AG04449 (cell line): ENCODE data around the gene SLC34A3.

Source experiments
- CTCF ChIA-PET: fragments of 350-600 bp; formaldehyde crosslinking; extraction: SDS; loops from one replicate; lab custom pipeline; 2021; ENCODE audit warnings: antibody characterized with exemption; lab: Yijun Ruan, JAX
- POLR2A ChIA-PET: fragments of 400-600, 350-600 bp; formaldehyde crosslinking; extraction: SDS; loops from one replicate; lab custom pipeline; 2020; ENCODE audit warnings: antibody characterized with exemption, inconsistent platforms; lab: Yijun Ruan, JAX
- DNase-seq: peaks from one replicate; pipeline ENCODE4 v3.0.0-alpha.2; 2010; ENCODE audit warnings: low read depth, low spot score
- H3K4me3 ChIP-seq: 2 replicates; pipeline ENCODE4 v1.5.1; 2011; ENCODE audit warnings: low read depth, mild to moderate bottlenecking, control low read depth, low read length
- CTCF ChIP-seq: IDR thresholded peaks from one replicate; pipeline ENCODE4 v1.5.1; 2011; ENCODE audit warnings: mild to moderate bottlenecking, moderate library complexity, low read length, control low read depth, inconsistent platforms; ENCODE audit not compliant: insufficient read depth; ENCODE audit errors: missing control alignments

SLC34A3 gene

DNA sequence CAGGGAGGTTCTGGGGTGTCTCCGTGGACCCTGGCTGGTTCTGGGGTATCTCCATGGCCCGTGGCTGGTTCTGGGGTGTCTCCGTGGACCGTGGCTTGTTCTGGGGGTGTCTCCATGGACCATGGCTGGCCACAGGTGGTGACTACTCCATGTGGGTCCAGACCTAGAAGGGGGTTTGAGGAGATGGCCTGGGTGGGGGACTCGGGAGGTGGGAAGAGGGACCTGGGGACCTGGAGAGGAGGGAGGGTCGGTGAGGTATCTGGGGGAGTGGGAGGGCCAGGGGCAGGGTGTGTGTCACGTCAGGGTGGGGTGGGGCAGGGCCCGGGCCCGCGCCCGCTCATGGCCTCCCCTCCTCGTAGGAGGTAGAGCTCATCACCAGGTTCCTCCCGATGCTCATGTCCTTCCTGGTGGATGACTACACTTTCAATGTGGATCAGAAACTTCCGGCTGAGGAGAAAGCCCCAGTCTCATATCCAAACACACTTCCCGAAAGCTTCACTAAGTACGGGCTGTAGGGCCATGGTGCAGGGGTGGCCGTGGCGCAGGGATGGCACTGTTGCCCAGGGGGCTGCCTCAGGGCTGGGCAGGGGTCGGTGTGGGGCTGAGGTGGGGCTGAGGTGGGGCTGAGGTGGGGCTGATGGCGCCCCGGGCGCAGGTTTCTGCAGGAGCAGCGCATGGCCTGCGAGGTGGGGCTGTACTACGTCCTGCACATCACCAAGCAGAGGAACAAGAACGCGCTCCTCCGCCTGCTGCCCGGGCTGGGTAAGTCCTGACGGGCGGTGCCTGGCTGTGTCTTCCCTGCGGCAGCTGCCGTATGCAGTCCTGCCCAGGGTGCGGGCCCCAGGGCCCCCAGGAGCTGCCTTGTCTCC lies 36.1 kb downstream of the SLC34A3 start:
- ChIA-PET POLR2A (interaction anchor here (2.1 kb wide), 1 partner anchor 26 kb away, joined by 9 read pairs; the partner anchor contains the start of gene TUBB4B), CTCF (interaction anchor here (1.0 to 1.8 kb wide), 3 partner anchors 8 to 30 kb away, joined by 3 to 9 read pairs (median 3); partner anchors contain the start of gene TOR4A)
- no peak overlapping the region for H3K4me3 ChIP-seq
- DNase-seq, result no peak
- TF ChIP-seq CTCF, result no peak

- CTCF ChIA-PET, result interaction anchor here (1.0 to 1.4 kb wide), 2 partner anchors 9 to 10 kb away, joined by 3 read pairs; partner anchors contain the start of gene TOR4A
- H3K4me3 ChIP-seq, result no peak overlapping the region
- no peak for TF ChIP-seq CTCF
- no peak for DNase-seq
- POLR2A ChIA-PET, result interaction anchor here (2.1 kb wide), 1 partner anchor 27 kb away, joined by 9 read pairs; the partner anchor contains the start of gene TUBB4B
Measured at GRCh38 chr9:137267933-137268355, 37.2 kb downstream of the SLC34A3 start.

DNA sequence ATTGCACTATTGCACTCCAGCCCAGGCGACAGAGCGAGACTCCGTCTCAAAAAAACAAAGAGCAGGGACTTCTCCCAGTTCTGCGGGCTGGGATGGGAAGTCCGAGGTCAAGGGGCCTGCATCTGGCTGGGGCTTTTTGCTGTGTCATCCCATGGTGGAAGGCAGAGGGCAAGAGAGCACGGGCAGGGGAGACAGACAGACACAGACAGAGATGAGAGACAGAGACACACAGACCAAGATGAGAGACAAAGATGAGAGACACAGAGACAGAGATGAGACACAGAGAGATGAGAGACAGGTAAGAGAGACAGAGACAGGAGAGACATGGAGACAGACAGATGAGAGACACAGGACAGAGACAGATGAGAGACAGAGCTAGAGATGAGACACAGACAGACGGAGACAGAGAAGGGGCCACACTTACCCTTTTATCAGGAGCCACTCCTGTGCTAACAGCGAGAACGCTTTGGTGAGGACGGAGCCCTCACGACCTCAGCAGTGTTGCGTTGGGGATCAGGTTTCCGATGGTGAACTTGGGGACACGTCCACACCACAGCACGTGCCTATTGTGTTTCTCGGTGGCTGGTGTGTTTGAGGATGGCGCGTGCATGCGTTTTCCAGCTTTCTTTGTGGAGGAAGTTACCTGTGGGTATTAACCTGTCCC lies 38.0 kb downstream of the SLC34A3 start:
- ChIA-PET POLR2A (no interaction called here), CTCF (interaction anchor here (1.1 kb wide), 1 partner anchor 14 kb away, joined by 3 read pairs; no protein-coding TSS in a partner anchor)
- no peak overlapping the region for H3K4me3 ChIP-seq
- no peak for TF ChIP-seq CTCF
- no peak for DNase-seq

GRCh38 chr9:137269231-137269772 lies 38.6 kb downstream of the SLC34A3 start:
- ChIA-PET CTCF (interaction anchor here (1.1 kb wide), 1 partner anchor 14 kb away, joined by 3 read pairs; no protein-coding TSS in a partner anchor), POLR2A (no interaction called here)
- H3K4me3 ChIP-seq, result no peak overlapping the region
- no peak for DNase-seq
- no peak for TF ChIP-seq CTCF

DNA sequence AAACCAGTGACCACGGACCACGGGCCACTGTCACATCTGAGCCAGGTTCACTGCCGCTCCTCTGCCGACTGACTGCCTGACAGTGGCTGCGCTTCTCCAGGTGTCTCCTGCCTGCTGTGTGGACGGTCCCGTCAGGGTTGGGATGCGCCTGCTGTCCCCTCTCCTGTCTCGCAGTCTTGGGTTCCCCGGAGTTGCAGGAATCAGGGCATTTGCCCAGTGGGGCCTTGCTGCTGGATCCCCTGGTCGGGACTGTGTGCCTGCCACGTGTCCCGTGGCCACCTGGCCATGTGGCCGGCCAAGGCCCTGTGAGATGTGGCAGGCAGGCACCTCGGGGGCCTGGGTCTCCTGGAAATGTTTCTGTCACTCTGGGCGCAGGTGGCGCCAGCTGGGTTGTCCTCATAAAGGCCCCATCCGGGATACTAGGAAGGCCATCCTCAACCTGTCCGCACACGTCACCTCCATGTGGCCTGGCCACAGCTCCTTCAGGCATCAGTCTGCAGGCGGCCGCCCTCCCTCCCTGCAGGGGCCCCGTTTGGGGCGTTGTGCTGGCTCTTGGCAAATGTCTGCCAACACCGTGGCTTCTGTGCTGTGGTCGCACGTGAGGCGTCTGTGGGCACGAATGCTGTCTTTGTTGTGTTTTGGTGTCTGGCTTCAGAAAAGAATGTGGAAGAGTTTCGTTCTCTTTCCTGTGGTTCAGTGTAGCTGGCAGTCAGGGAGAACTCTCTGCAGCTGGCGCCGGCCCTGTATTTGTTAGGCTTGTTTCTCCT lies 40.4 kb downstream of the SLC34A3 start:
- DNase-seq, result no peak
- CTCF ChIA-PET, result interaction anchor here (0.8 to 1.1 kb wide), 2 partner anchors 9 to 10 kb away, joined by 3 read pairs; no protein-coding TSS in a partner anchor
- H3K4me3 ChIP-seq, result no peak overlapping the region
- POLR2A ChIA-PET, result no interaction called here
- TF ChIP-seq CTCF, result no peak
